C1 segment of cervical spinal cord (tissue), 14 donors: Measurements from ENCODE around the gene MRPS18A.

Experiments
- DNase-seq, 14 donors: peaks; one replicate each; lab custom pipeline; 2025; lab: John Stamatoyannopoulos, UW

The MRPS18A gene

GRCh38 chr6:43687437-43688347 is at the start of gene MRPS18A:
Gene MRPS18A, minus strand, starts transcription at chr6:43687791. Its CDS starts 12 bp downstream, at chr6:43687779.
- peak in 12 of 14 donors; percentile 50 to 89 (median 68) for DNase-seq

GRCh38 chr6:43736844-43737243 is 49.3 kb upstream of the MRPS18A start:
- no peak for DNase-seq

- DNase-seq = no peak
Observed at GRCh38 chr6:43736211-43736786, 48.7 kb upstream of the MRPS18A start.

GRCh38 chr6:43735642-43736199 is 48.1 kb upstream of the MRPS18A start:
- DNase-seq = no peak

GRCh38 chr6:43734294-43734665 is 46.7 kb upstream of the MRPS18A start:
- DNase-seq = no peak

GRCh38 chr6:43733471-43734293 is 46.1 kb upstream of the MRPS18A start:
- DNase-seq = no peak

- DNase-seq = no peak
Observed at GRCh38 chr6:43730634-43731033, 43.0 kb upstream of the MRPS18A start.

- no peak for DNase-seq
Observed at GRCh38 chr6:43729537-43729936, 41.9 kb upstream of the MRPS18A start.

- no peak for DNase-seq
Observed at GRCh38 chr6:43728586-43728985, 41.0 kb upstream of the MRPS18A start.

- no peak for DNase-seq
Observed at GRCh38 chr6:43727634-43728033, 40.0 kb upstream of the MRPS18A start.

- no peak for DNase-seq
Observed at GRCh38 chr6:43725643-43726580, 38.3 kb upstream of the MRPS18A start.

GRCh38 chr6:43724914-43725642 is 37.5 kb upstream of the MRPS18A start:
- peak in 1 of 14 donors; percentile 18 for DNase-seq

- DNase-seq = no peak
Observed at GRCh38 chr6:43724354-43724753, 36.8 kb upstream of the MRPS18A start.

- DNase-seq = no peak
Observed at GRCh38 chr6:43723737-43724295, 36.2 kb upstream of the MRPS18A start.

- no peak for DNase-seq
Observed at GRCh38 chr6:43722920-43723545, 35.4 kb upstream of the MRPS18A start.

- no peak for DNase-seq
Observed at GRCh38 chr6:43720999-43721398, 33.4 kb upstream of the MRPS18A start.

- no peak for DNase-seq
Observed at GRCh38 chr6:43719511-43719910, 31.9 kb upstream of the MRPS18A start.

GRCh38 chr6:43718387-43719105 is 31.0 kb upstream of the MRPS18A start:
- DNase-seq = no peak
